GM18873 (cell line): Measurements from ENCODE around the gene SPSB4.
"Not testable (repeated sequence)": the region's sequence is repeated elsewhere in the genome, so short reads cannot be mapped to it uniquely, and the experiment has no call there.

ENCODE experiments used
- ATAC-seq: cut with Tn5 transposase; IDR thresholded peaks from one replicate; pipeline ENCODE4 v1.9.1; 2021; ENCODE audit warnings: mild to moderate bottlenecking, moderate library complexity, moderate number of reproducible peaks; ENCODE audit not compliant: unreplicated experiment, low FRiP score

The SPSB4 gene

GRCh38 chr3:141113680-141114079, 62.5 kb downstream of the SPSB4 start:
- ATAC-seq = not testable (repeated sequence)

DNA sequence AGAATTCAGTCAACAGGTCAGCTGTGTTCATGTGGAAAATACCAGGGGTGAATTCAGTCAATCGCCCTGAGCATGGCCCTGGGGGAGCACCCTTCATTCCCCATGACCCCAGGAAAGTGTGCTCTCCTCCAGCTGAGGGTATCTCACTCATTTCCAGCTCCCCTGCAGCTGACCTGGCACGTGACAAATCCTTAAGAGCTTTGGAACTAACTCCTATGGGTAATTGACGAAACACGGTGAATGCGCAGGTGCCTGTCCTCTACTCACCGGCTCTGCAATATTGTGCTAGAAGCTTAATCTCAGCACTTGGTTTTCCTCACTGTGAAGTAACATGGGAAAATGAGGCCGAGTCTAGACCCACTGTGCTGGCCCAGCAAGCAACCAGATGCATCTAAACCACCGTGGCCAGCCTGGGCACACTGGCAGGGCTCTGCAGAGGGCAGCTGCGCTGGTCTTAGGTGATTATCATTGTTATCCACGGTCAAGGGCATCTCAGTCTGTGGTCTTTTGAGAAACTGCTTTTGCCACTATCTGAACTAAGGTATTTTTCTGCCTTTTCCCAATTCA, 63.1 kb downstream of the SPSB4 start:
- ATAC-seq = no peak

- no peak for ATAC-seq
These were observed 63.8 kb downstream of the SPSB4 start for GRCh38 chr3:141114816-141115460.

GRCh38 chr3:141115789-141116541, 64.8 kb downstream of the SPSB4 start:
- no peak for ATAC-seq

DNA sequence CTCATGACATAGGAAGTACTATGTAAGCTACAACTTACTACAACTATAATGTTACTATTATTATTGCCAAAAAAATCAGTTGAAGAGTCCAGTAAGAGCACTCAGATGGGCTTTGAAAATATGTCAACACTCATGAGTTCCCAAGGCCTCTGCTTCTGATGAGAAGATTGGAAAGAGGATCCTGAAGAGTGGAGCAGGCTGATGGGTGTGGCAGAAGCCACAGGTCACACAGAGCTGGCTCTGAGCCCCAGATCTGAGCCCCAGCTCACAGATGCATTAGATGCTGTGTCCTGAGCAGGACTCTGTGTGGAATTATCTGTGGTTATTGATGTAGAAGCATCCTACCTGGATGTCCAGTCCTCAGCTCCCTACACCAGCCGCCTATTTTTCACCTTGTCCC, 65.6 kb downstream of the SPSB4 start:
- ATAC-seq = no peak

DNA sequence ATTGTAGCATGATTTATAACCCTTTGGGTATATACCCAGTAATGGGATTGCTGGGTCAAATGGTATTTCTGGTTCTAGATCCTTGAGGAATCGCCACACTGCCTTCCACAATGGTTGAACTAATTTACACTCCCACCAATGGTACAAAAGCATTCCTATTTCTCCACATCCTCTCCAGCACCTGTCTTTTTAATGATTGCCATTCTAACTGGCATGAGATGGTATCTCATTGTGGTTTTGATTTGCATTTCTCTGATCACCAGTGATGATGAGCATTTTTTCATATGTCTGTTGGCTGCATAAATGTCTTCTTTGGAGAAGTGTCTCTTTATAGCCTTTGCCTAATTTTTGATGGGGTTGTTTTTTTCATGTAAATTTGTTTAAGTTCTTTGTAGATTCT, 66.8 kb downstream of the SPSB4 start:
- not testable (repeated sequence) for ATAC-seq

- ATAC-seq = no peak
These were observed 71.4 kb downstream of the SPSB4 start for GRCh38 chr3:141122455-141123030.

DNA sequence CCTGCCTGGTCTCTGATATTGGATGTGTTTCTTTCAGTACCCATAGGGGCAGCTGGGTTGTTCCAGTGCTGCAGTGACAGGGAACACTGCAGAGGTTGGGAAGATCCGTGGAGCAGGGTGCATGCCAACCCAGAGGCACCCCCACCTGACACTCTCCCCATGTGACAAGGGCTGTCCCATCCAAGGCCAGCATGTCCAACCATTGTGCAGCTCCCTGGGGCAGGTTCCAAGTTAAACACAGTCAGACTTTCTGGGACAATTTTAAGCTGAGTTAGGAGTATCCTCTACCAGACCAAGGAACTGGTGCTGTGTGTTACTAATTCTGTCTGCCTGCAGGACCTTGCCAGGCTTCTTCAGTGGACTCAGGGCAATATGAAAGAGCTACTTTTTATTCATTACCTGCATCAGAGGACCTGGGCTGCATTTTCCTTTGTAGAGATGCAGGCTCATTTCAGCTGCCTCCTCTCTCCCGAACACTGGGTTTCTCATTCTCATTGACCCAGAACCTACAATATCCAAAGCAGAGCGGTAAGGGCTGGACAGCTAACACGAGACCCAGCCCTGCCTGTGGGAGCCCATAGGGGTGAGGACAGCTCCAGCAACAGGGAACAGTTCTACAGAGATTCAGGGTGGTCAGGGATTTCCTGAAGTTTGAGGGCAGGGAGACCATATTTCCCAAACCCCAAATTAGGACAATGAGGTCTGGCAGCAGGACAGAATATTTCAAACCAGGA, 72.7 kb downstream of the SPSB4 start:
- no peak for ATAC-seq

GRCh38 chr3:141124715-141125114, 73.6 kb downstream of the SPSB4 start:
- no peak for ATAC-seq

GRCh38 chr3:141125351-141125750, 74.2 kb downstream of the SPSB4 start:
- ATAC-seq = no peak

DNA sequence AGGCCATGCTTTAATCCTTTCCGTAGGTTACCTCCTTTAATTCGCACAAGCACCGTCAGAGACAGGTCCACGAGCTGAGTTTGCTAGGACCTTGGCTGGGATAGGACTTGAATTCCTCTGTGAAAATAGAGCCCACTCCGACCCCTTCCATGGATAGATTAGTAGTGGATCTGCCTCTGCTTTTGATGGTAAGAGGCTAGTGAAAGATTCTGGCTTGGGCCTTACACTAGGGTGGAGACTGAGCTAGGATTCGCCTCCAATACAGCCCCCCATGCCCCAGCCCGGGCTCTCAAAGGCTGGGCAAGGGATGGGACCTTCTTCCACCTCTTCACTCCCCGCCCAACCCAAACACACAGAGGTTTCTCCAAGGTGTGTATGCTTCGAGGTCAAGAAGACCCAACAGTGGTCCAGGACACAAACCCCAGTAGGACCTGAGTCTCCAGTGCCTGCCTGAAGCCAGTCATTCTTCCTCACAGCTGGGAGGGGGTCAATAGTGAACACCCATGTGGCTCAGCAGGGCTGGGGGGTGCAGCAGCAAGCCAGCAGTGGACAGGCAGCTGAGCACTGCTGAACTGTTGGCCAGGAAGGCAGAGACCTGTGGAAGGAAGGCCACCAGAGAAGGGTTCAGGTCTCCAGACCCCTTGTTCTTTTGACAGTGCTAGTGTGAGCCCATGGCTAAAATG, 75.7 kb downstream of the SPSB4 start:
- ATAC-seq = no peak

DNA sequence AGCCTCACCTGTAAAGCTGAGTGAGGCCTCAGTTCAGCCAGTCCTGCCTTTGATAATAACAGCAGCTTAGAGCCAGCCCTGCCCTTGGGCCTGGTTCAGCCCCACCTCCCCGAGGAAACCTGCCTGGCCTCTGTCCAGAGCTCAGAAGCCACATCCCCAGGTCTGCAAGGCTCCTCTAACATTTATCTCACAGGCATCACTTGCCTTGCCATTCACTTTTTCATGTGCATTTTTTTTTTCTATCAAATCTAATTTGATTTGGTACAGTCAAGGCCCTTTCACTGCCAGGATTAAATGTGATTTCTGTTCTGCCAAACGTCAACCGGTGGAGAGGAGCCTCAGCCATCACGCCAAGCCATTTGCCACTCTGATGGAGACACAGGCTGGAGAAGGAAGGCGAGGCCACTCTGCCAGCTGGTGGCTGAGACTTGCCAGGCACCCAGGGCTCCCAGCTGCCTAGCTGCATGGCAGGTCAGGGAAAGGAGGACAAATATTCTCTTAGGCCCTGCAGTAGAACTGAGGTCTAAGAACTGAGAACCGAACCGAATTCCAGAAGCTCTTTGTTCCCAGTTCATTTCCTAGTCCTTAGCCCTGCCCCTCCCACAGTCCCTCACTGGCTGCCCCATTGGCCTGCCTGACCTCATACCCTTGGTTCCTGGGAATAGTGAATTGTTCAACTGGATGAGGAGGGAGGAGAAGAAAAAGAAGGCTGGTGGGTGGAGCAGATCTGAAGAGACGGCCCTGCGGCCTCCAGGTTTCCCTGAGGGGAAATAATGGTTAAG, 76.4 kb downstream of the SPSB4 start:
- ATAC-seq = no peak

GRCh38 chr3:141128126-141128777, 77.1 kb downstream of the SPSB4 start:
- ATAC-seq = no peak

GRCh38 chr3:141129049-141129448, 77.9 kb downstream of the SPSB4 start:
- no peak for ATAC-seq

GRCh38 chr3:141129541-141130011, 78.4 kb downstream of the SPSB4 start:
- ATAC-seq = no peak

- no peak for ATAC-seq
These were observed 92.4 kb downstream of the SPSB4 start for GRCh38 chr3:141143517-141143916.

GRCh38 chr3:141146979-141147470, 95.9 kb downstream of the SPSB4 start:
- ATAC-seq = no peak

DNA sequence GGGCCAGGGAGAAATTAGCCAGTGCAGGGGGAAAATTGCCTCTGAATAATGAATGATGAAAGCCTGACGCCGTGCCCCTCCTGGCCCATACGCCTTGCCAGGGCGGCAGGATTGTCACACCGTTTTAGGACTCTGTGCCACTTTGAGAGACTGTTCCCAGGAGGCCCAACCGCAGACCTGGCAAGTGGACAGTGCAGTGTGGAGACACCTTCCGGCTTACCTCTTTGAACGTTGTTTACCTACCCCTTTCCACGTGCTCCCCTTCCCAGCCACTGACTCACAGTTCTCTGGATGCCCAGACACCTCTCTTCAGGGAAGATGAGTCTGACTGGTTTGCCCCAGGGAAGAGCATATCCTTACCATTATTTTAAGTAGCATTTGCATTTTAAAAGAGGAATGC, 96.5 kb downstream of the SPSB4 start:
- ATAC-seq = no peak

DNA sequence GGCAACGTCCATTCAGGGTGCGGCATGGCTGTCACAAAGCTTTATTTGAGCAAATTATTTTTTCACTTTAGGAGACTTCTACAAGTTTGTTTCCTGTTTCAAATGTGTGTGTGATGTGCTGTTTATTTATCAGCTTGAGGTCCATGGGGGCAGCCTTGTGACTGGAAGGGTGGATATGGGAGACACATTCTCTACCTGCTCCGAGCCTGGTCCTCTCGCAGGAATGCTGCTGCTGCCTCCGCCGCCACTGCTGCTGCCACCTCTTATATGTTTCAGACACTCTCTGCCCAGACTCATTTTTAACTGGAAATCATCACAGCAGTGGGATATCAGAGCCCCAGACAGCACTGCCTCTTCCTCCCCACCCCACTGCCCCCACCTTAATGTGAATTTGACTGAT, 97.0 kb downstream of the SPSB4 start:
- no peak for ATAC-seq
